Naive thymus-derived CD8-positive, alpha-beta T cell (primary cell): ENCODE results near the gene PPP1R14B. TPM values are rescaled to one million over a fixed set of nuclear protein-coding genes. Genes with fewer than 3 reads are reported as not detected.

Experiments
- ATAC-seq, 2 donors: fragments of 150-1000 bp; cut with Tn5 transposase in 1 of 2; sonication (Bioruptor Pico), chemical (Tn5 transposase) in 1 of 2; 1 replicate in 1 of 2; 2 replicates in 1 of 2; pipeline ENCODE4 v1.10.0; 2021; ENCODE audit warnings: mild to moderate bottlenecking in 2 of 2, moderate library complexity in 2 of 2
- POLR2A ChIA-PET: fragments of 350-600 bp; sonication (Branson Sonifier 250); formaldehyde crosslinking; loops from one replicate; lab custom pipeline; 2021; ENCODE audit warnings: antibody characterized with exemption; lab: Charles Lee
- DNase-seq, 10 donors: peaks; one replicate each; pipeline versions ENCODE4 v3.0.0 to v3.0.0-alpha.2; 2020 to 2022
- H3K27ac Mint-ChIP-seq, 10 donors: one replicate each; pipeline ENCODE4 v1.8.0; 2020 to 2022; ENCODE audit warnings: mild to moderate bottlenecking in 10 of 10, mixed read lengths in 10 of 10, moderate library complexity in 4 of 10, inconsistent platforms in 1 of 10
- H3K27me3 Mint-ChIP-seq, 5 donors: one replicate each; pipeline ENCODE4 v1.8.0; 2021 to 2022; ENCODE audit warnings: mixed read lengths in 5 of 5
- H3K36me3 Mint-ChIP-seq, 3 donors: one replicate each; pipeline ENCODE4 v1.8.0; 2020 to 2022; ENCODE audit warnings: mixed read lengths in 3 of 3, mild to moderate bottlenecking in 2 of 3, inconsistent platforms in 1 of 3
- H3K4me1 Mint-ChIP-seq, 4 donors: one replicate each; pipeline ENCODE4 v1.8.0; 2021 to 2022; ENCODE audit warnings: mixed read lengths in 4 of 4
- H3K4me3 Mint-ChIP-seq, 10 donors: one replicate each; pipeline ENCODE4 v1.8.0; 2020 to 2022; ENCODE audit warnings: mild to moderate bottlenecking in 10 of 10, mixed read lengths in 10 of 10, moderate library complexity in 6 of 10, inconsistent platforms in 1 of 10
- H3K9me3 Mint-ChIP-seq, 9 donors: one replicate each; pipeline ENCODE4 v1.8.0; 2020 to 2022; ENCODE audit warnings: mixed read lengths in 9 of 9, mild to moderate bottlenecking in 3 of 9, inconsistent platforms in 1 of 9, moderate library complexity in 1 of 9
- polyA plus RNA-seq, 3 donors: library from polyadenylated mRNA; unstranded; fragments of 300-500 nt; fragmentation: Illumina TruSeq; gene quantifications; one replicate each; pipeline ENCODE4 v1.2.3, GENCODE V29; 2021
- total RNA-seq, 8 experiments: library from RNA in 2 of 8; stranded (reverse) in 2 of 8; gene quantifications; one replicate each; pipeline ENCODE4 v1.2.3 and lab custom pipeline; 2021 to 2026

The PPP1R14B gene
- 10 to 100 TPM; 39.1 to 45.5 TPM for total RNA-seq
- polyA plus RNA-seq: 10 to 100 TPM; 22.4 to 50.6 (median 45.4) TPM
- 4.4 to 168 (median 65.7) reads per million in 6 experiments for total RNA-seq (lab: John Stamatoyannopoulos, UW)

GRCh38 chr11:64246871-64247728, at the start of gene PPP1R14B:
Gene PPP1R14B, minus strand, starts transcription at chr11:64246943. Its CDS starts 270 bp downstream, at chr11:64246673.
- peak within 1 kb of the TSS; percentile 13 to 93 (median 82) for H3K27ac Mint-ChIP-seq
- DNase-seq (peak; percentile 57 to 87 (median 71)), ATAC-seq (peak; percentile 65 to 69)
- H3K4me3 Mint-ChIP-seq: peak within 1 kb of the TSS; percentile 79 to 92 (median 88)
- H3K4me1 Mint-ChIP-seq: peaks cover 18 to 53% (median 48%) of the 10 kb centered on the region in 4 donors
- no peaks in the 10 kb centered on the region for H3K27me3 Mint-ChIP-seq
- peaks cover 0 to 2% (median 0%) of the 10 kb centered on the region in 3 donors for H3K36me3 Mint-ChIP-seq
- H3K9me3 Mint-ChIP-seq: no peaks in the 10 kb centered on the region
- POLR2A ChIA-PET: interaction anchor here (0.7 to 13.8 kb wide), 12 partner anchors 10 to 273 kb away, joined by 3 to 176 read pairs (median 16); partner anchors contain the start of genes BAD, COX8A, DNAJC4 and ESRRA

GRCh38 chr11:64296236-64296635, 49.5 kb upstream of the PPP1R14B start:
- no peak for ATAC-seq
- peaks cover 35 to 85% (median 56%) of the 10 kb centered on the region in 5 donors for H3K27me3 Mint-ChIP-seq
- POLR2A ChIA-PET: interaction anchor here (1.0 kb wide), 1 partner anchor 27 kb away, joined by 3 read pairs; no protein-coding TSS in a partner anchor
- H3K36me3 Mint-ChIP-seq: peaks cover 0 to 2% (median 0%) of the 10 kb centered on the region in 3 donors
- H3K27ac Mint-ChIP-seq: no peak overlapping the region
- no peak for DNase-seq
- H3K4me3 Mint-ChIP-seq: no peak overlapping the region
- H3K9me3 Mint-ChIP-seq: no peaks in the 10 kb centered on the region
- peaks cover 10 to 35% (median 29%) of the 10 kb centered on the region in 4 donors for H3K4me1 Mint-ChIP-seq

- Mint-ChIP-seq H3K9me3 (no peaks in the 10 kb centered on the region), H3K4me3 (no peak overlapping the region), H3K27me3 (peaks cover 33 to 86% (median 55%) of the 10 kb centered on the region in 5 donors), H3K36me3 (peaks cover 0 to 2% (median 0%) of the 10 kb centered on the region in 3 donors), H3K4me1 (peaks cover 10 to 36% (median 28%) of the 10 kb centered on the region in 4 donors), H3K27ac (no peak overlapping the region)
- ATAC-seq (no peak), DNase-seq (no peak)
- POLR2A ChIA-PET: interaction anchor here (0.7 kb wide), 1 partner anchor 12 kb away, joined by 3 read pairs; no protein-coding TSS in a partner anchor
Observed at GRCh38 chr11:64295760-64296159, 49.0 kb upstream of the PPP1R14B start.

GRCh38 chr11:64294774-64295173, 48.0 kb upstream of the PPP1R14B start:
- Mint-ChIP-seq H3K27ac (no peak overlapping the region), H3K4me1 (peaks cover 9 to 30% (median 22%) of the 10 kb centered on the region in 4 donors), H3K9me3 (no peaks in the 10 kb centered on the region), H3K27me3 (peaks cover 29 to 81% (median 57%) of the 10 kb centered on the region in 5 donors), H3K4me3 (no peak overlapping the region), H3K36me3 (peaks cover 0 to 2% (median 0%) of the 10 kb centered on the region in 3 donors)
- ATAC-seq (no peak), DNase-seq (no peak)
- POLR2A ChIA-PET: interaction anchor here (0.7 kb wide), 2 partner anchors 11 to 485 kb away, joined by 3 read pairs; no protein-coding TSS in a partner anchor

GRCh38 chr11:64292460-64293254, 45.9 kb upstream of the PPP1R14B start:
- Mint-ChIP-seq H3K27me3 (peaks cover 25 to 64% (median 43%) of the 10 kb centered on the region in 5 donors), H3K4me3 (peak overlapping the region; percentile 37 to 75 (median 62)), H3K4me1 (peaks cover 6 to 19% (median 12%) of the 10 kb centered on the region in 4 donors), H3K27ac (no peak overlapping the region), H3K36me3 (no peaks in the 10 kb centered on the region), H3K9me3 (no peaks in the 10 kb centered on the region)
- no peak for ATAC-seq
- DNase-seq: peak in 2 of 10 donors; percentile 18 to 59
- POLR2A ChIA-PET: interaction anchor here (0.8 to 1.5 kb wide), 2 partner anchors 22 to 108 kb away, joined by 3 to 5 read pairs; no protein-coding TSS in a partner anchor

GRCh38 chr11:64291752-64292459, 45.2 kb upstream of the PPP1R14B start:
- H3K9me3 Mint-ChIP-seq: no peaks in the 10 kb centered on the region
- DNase-seq (peak in 2 of 10 donors; percentile 28 to 30), ATAC-seq (peak; percentile 75 to 78)
- POLR2A ChIA-PET: no interaction called here
- H3K27me3 Mint-ChIP-seq: peaks cover 21 to 57% (median 38%) of the 10 kb centered on the region in 5 donors
- peak overlapping the region in 3 of 10 donors; percentile 61 to 75 (median 75) for H3K4me3 Mint-ChIP-seq
- H3K27ac Mint-ChIP-seq: no peak overlapping the region
- H3K4me1 Mint-ChIP-seq: peaks cover 5 to 14% (median 10%) of the 10 kb centered on the region in 4 donors
- H3K36me3 Mint-ChIP-seq: no peaks in the 10 kb centered on the region

GRCh38 chr11:64291262-64291751, 44.6 kb upstream of the PPP1R14B start, which contains the start of gene KCNK4:
Gene KCNK4, plus strand, starts transcription at chr11:64291302. Its CDS starts 1,717 bp downstream, at chr11:64293019.
- H3K4me1 Mint-ChIP-seq: peaks cover 5 to 20% (median 16%) of the 10 kb centered on the region in 4 donors
- no peak for DNase-seq
- H3K36me3 Mint-ChIP-seq: no peaks in the 10 kb centered on the region
- ATAC-seq: no peak
- H3K27me3 Mint-ChIP-seq: peaks cover 17 to 51% (median 34%) of the 10 kb centered on the region in 5 donors
- H3K9me3 Mint-ChIP-seq: no peaks in the 10 kb centered on the region
- peak within 1 kb of the TSS in 3 of 10 donors; percentile 47 to 83 (median 66) for H3K27ac Mint-ChIP-seq
- peak within 1 kb of the TSS; percentile 48 to 83 (median 74) for H3K4me3 Mint-ChIP-seq
- POLR2A ChIA-PET: interaction anchor here (9.9 kb wide), 1 partner anchor 21 kb away, joined by 140 read pairs; no protein-coding TSS in a partner anchor

- no peaks in the 10 kb centered on the region for H3K36me3 Mint-ChIP-seq
- POLR2A ChIA-PET: interaction anchor here (0.6 to 9.9 kb wide), 5 partner anchors 12 to 74 kb away, joined by 3 to 140 read pairs (median 4); partner anchors contain the start of gene PPP1R14B
- H3K4me3 Mint-ChIP-seq: peak overlapping the region; percentile 48 to 83 (median 74)
- DNase-seq (no peak), ATAC-seq (no peak)
- H3K27me3 Mint-ChIP-seq: peaks cover 15 to 45% (median 27%) of the 10 kb centered on the region in 5 donors
- peaks cover 5 to 22% (median 19%) of the 10 kb centered on the region in 4 donors for H3K4me1 Mint-ChIP-seq
- H3K9me3 Mint-ChIP-seq: no peaks in the 10 kb centered on the region
- peak overlapping the region in 3 of 10 donors; percentile 47 to 83 (median 66) for H3K27ac Mint-ChIP-seq
Observed at GRCh38 chr11:64290352-64291261, 43.9 kb upstream of the PPP1R14B start.

GRCh38 chr11:64289002-64289564, 42.3 kb upstream of the PPP1R14B start:
- ATAC-seq: no peak
- peak in 1 of 10 donors; percentile 58 for DNase-seq
- Mint-ChIP-seq H3K36me3 (no peaks in the 10 kb centered on the region), H3K27me3 (peaks cover 8 to 29% (median 17%) of the 10 kb centered on the region in 5 donors), H3K27ac (peak overlapping the region in 2 of 10 donors; percentile 10 to 35), H3K9me3 (no peaks in the 10 kb centered on the region), H3K4me3 (peak overlapping the region in 1 of 10 donors; percentile 56), H3K4me1 (peaks cover 5 to 26% (median 20%) of the 10 kb centered on the region in 4 donors)
- POLR2A ChIA-PET: interaction anchor here (1.1 to 9.9 kb wide), 3 partner anchors 13 to 19 kb away, joined by 3 to 140 read pairs (median 5); no protein-coding TSS in a partner anchor

- H3K36me3 Mint-ChIP-seq: no peaks in the 10 kb centered on the region
- peak overlapping the region in 2 of 10 donors; percentile 29 to 56 for H3K27ac Mint-ChIP-seq
- no peak for ATAC-seq
- peak overlapping the region in 1 of 10 donors; percentile 22 for H3K4me3 Mint-ChIP-seq
- no peak for DNase-seq
- H3K9me3 Mint-ChIP-seq: no peaks in the 10 kb centered on the region
- POLR2A ChIA-PET: interaction anchor here (2.5 to 9.9 kb wide), 2 partner anchors 16 to 18 kb away, joined by 5 to 140 read pairs; no protein-coding TSS in a partner anchor
- peaks cover 7 to 31% (median 26%) of the 10 kb centered on the region in 4 donors for H3K4me1 Mint-ChIP-seq
- H3K27me3 Mint-ChIP-seq: peaks cover 3 to 22% (median 16%) of the 10 kb centered on the region in 5 donors
Observed at GRCh38 chr11:64288353-64288750, 41.6 kb upstream of the PPP1R14B start.
